GM12801 (cell line): ENCODE data around the gene CDH24.

ENCODE experiments used
- TF ChIP-seq, protein P1 (sequence below): IDR thresholded peaks from one replicate; pipeline ENCODE4 v1.5.1; 2011; ENCODE audit warnings: control low read depth; ENCODE audit not compliant: insufficient read length; ENCODE audit errors: extremely low read depth

Gene CDH24

GRCh38 chr14:23018107-23018506, 39.2 kb downstream of the CDH24 start:
- TF ChIP-seq, protein P1, sequence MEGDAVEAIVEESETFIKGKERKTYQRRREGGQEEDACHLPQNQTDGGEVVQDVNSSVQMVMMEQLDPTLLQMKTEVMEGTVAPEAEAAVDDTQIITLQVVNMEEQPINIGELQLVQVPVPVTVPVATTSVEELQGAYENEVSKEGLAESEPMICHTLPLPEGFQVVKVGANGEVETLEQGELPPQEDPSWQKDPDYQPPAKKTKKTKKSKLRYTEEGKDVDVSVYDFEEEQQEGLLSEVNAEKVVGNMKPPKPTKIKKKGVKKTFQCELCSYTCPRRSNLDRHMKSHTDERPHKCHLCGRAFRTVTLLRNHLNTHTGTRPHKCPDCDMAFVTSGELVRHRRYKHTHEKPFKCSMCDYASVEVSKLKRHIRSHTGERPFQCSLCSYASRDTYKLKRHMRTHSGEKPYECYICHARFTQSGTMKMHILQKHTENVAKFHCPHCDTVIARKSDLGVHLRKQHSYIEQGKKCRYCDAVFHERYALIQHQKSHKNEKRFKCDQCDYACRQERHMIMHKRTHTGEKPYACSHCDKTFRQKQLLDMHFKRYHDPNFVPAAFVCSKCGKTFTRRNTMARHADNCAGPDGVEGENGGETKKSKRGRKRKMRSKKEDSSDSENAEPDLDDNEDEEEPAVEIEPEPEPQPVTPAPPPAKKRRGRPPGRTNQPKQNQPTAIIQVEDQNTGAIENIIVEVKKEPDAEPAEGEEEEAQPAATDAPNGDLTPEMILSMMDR = no peak

DNA sequence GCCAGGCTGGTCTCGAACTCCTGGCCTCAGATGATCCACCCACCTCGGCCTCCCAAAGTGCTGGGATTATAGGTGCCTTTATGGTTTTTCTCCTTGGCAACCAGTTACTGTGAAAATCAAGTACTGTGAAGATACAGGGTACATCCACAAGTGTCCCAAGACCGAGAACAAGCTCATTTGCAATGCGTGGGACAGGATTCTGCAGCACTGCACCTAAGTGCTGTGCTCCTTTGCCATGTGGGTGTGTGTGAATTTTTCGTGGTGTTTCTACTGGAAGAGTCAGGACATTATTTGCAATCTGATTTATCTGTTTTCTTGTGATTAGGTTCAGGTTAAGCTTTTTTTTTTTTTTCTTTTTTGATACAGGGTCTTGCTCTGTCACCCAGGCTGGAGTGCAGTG, 40.2 kb downstream of the CDH24 start:
- TF ChIP-seq, protein P1 = no peak

GRCh38 chr14:23015618-23016017, 41.7 kb downstream of the CDH24 start:
- TF ChIP-seq, protein P1 = no peak

GRCh38 chr14:23013054-23013748, 44.1 kb downstream of the CDH24 start:
- TF ChIP-seq, protein P1 = no peak

GRCh38 chr14:23009939-23010726, 47.2 kb downstream of the CDH24 start, which contains the start of gene C14orf93:
TSS of gene C14orf93 (minus strand) at chr14:23010143. CDS start at chr14:22999023, 11,120 bp downstream.
- TF ChIP-seq, protein P1 = no peak

DNA sequence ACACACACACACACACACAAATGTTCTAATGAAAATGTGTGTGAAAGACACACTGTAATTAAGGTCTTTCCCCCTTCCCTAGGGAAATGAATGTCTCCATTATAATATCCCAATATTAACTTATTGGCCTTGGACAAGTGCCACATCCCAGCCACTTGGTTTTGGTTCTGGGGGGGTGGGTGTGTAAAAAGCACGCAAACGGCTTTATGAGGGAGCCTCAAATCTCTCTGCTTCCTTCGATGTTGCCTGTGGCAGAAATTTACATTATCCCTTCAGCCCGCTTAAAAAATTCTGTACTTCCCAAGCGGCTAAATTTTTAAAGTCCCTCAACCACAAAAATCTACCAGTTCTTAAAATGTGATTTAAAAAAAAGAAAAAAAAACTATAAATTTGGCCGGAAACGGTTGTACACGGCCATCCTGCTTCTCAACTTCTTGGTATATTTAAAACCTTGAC, 47.8 kb downstream of the CDH24 start:
- TF ChIP-seq, protein P1 = no peak

GRCh38 chr14:23008831-23009230, 48.5 kb downstream of the CDH24 start:
- TF ChIP-seq, protein P1 = no peak
